Choroid plexus epithelial cell (primary cell): ENCODE measurements around the gene DHX32.

Experiments
- DNase-seq: peaks from one replicate; pipeline ENCODE4 v3.0.0-alpha.2; 2010; ENCODE audit warnings: low read depth
- H3K4me3 ChIP-seq: 2 replicates; pipeline ENCODE4 v1.5.1; 2011; ENCODE audit warnings: low read depth, mild to moderate bottlenecking, control low read depth, low read length, moderate library complexity
- CTCF ChIP-seq: conservative IDR thresholded peaks from 2 replicates; pipeline ENCODE4 v1.5.1; 2011; ENCODE audit warnings: low read depth, mild to moderate bottlenecking, control low read depth, inconsistent platforms, low read length, moderate library complexity

DHX32 gene

DNA sequence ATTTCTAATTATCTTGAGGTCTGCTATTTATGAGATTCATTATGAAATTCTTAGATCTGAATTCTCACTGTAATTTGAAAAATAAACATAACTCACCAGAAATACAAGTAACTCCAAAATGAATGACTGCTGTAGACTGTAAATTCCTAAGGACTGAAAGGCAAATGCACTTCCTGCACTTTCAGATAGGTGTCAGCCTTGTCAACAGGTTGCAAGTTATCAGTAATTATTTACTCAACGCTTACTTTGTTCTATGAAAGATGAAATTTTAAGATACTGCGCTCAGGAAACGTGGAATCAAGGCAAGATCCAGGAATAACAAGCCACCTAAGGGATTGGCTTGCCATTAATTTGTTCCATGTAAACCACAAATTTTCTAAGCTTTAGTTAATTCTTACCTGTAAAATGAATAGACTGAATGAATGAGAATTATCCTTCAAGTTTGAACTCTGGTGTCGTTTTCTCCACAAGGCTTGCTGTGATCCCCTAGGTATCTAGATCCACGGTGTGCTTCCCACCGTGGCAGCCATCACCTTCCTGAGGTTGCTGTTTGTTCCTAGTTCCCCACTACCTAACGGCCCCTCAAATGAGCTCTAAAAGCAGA lies 12.6 kb downstream of the DHX32 start:
- DNase-seq = peak; percentile 83
- no peak overlapping the region for H3K4me3 ChIP-seq
- peak; percentile 81 for TF ChIP-seq CTCF

- no peak for DNase-seq
- no peak overlapping the region for H3K4me3 ChIP-seq
- TF ChIP-seq CTCF = no peak
These were observed 14.6 kb downstream of the DHX32 start for GRCh38 chr10:125866421-125867029.

DNA sequence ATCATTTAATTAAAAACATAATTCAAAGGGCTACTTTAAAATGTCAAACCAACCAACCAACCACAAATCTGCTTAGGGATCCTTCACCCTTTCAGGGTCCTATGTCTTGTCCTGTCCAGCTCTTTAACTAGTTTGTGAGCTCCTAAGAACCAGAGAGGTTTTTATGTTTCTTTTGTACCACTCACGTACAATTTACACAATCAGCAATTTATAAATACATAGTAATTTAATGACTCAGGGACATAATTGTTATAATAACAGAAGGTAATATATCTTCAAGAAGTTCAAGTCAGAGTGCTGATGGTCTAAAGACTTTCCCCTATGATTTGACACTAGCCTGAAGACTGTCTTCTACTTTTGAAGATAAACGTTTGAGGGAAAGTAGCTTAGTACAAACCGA lies 16.0 kb downstream of the DHX32 start:
- DNase-seq = no peak
- no peak for TF ChIP-seq CTCF
- H3K4me3 ChIP-seq = no peak overlapping the region

DNA sequence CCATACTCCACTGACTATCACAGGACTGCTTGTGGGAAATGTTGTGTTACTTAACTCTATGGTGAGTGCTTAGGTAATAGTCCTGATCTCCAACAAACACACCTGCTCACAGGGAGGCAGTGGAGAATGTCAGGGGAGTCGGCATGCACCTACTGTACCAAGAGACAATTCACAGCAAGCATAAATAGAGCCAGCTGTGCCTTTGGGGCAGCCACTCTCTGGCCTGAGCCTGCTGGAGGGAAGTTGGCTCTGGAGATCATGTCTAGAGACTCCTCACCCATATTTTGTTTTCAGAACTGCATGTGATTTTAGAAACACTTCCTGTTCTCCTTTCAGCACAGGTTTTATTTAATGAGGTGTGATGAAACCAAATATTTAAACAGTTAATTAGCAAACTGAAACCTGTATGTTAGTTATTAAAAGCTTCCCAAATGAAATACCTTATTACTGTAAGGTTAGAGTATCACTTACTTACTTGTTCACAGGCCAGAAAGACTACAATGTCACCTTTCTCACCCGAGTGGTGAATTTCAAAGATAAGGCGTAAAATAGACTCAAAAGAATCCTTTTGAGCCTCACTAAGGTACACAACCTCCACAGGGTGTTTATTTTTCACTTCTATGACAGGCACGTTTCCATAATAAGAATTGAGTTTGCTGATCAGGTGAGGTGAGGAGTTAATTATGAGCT lies 21.8 kb downstream of the DHX32 start:
- no peak for TF ChIP-seq CTCF
- DNase-seq = no peak
- H3K4me3 ChIP-seq = no peak overlapping the region

- TF ChIP-seq CTCF = no peak
- DNase-seq = no peak
- no peak overlapping the region for H3K4me3 ChIP-seq
These were observed 23.8 kb downstream of the DHX32 start for GRCh38 chr10:125857185-125857760.

- no peak overlapping the region for H3K4me3 ChIP-seq
- DNase-seq = no peak
- no peak for TF ChIP-seq CTCF
These were observed 28.6 kb downstream of the DHX32 start for GRCh38 chr10:125852487-125852886.
